SJSA1 (cell line): ENCODE data around the gene PHC2. TPM values are rescaled to one million over a fixed set of nuclear protein-coding genes. Genes with fewer than 3 reads are reported as not detected.

Source experiments
- DNase-seq, 2 experiments: peaks; one replicate each; pipeline ENCODE4 v3.0.0-alpha.2; 2015 to 2020; ENCODE audit warnings: low spot score in 2 of 2, low read depth in 1 of 2
- H3K27ac ChIP-seq: fragments of 250-450 bp; sonication (Bioruptor Pico); 2 replicates; pipeline ENCODE4 v1.5.1; 2020; ENCODE audit warnings: mild to moderate bottlenecking, moderate library complexity
- H3K27me3 ChIP-seq: fragments of 250-450 bp; sonication (Bioruptor Pico); replicated peaks from 2 replicates; pipeline ENCODE4 v1.5.1; 2020; ENCODE audit warnings: mild to moderate bottlenecking, moderate library complexity
- H3K36me3 ChIP-seq: fragments of 250-450 bp; sonication (Bioruptor Pico); 2 replicates; pipeline ENCODE4 v1.5.1; 2020; ENCODE audit warnings: mild to moderate bottlenecking
- H3K4me1 ChIP-seq: fragments of 250-450 bp; sonication (Bioruptor Pico); replicated peaks from 2 replicates; pipeline ENCODE4 v1.6.1; 2021; ENCODE audit warnings: mild to moderate bottlenecking
- H3K4me3 ChIP-seq: fragments of 250-450 bp; sonication (Bioruptor Pico); 2 replicates; pipeline ENCODE4 v1.5.1; 2020; ENCODE audit warnings: mild to moderate bottlenecking
- H3K9me3 ChIP-seq: fragments of 250-450 bp; sonication (Bioruptor Pico); replicated peaks from 2 replicates; pipeline ENCODE4 v1.5.1; 2020; ENCODE audit warnings: mild to moderate bottlenecking
- total RNA-seq: library from RNA; depleted of rRNA; stranded (reverse); fragments of >200 nt; shearing (Covaris generic); gene quantifications from 2 replicates; pipeline ENCODE4 v1.2.3, GENCODE V29; 2014; rRNA removed

Gene PHC2, protein sequence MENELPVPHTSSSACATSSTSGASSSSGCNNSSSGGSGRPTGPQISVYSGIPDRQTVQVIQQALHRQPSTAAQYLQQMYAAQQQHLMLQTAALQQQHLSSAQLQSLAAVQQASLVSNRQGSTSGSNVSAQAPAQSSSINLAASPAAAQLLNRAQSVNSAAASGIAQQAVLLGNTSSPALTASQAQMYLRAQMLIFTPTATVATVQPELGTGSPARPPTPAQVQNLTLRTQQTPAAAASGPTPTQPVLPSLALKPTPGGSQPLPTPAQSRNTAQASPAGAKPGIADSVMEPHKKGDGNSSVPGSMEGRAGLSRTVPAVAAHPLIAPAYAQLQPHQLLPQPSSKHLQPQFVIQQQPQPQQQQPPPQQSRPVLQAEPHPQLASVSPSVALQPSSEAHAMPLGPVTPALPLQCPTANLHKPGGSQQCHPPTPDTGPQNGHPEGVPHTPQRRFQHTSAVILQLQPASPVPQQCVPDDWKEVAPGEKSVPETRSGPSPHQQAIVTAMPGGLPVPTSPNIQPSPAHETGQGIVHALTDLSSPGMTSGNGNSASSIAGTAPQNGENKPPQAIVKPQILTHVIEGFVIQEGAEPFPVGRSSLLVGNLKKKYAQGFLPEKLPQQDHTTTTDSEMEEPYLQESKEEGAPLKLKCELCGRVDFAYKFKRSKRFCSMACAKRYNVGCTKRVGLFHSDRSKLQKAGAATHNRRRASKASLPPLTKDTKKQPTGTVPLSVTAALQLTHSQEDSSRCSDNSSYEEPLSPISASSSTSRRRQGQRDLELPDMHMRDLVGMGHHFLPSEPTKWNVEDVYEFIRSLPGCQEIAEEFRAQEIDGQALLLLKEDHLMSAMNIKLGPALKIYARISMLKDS
- 88.1 and 92.8 TPM in 2 replicates for total RNA-seq

DNA sequence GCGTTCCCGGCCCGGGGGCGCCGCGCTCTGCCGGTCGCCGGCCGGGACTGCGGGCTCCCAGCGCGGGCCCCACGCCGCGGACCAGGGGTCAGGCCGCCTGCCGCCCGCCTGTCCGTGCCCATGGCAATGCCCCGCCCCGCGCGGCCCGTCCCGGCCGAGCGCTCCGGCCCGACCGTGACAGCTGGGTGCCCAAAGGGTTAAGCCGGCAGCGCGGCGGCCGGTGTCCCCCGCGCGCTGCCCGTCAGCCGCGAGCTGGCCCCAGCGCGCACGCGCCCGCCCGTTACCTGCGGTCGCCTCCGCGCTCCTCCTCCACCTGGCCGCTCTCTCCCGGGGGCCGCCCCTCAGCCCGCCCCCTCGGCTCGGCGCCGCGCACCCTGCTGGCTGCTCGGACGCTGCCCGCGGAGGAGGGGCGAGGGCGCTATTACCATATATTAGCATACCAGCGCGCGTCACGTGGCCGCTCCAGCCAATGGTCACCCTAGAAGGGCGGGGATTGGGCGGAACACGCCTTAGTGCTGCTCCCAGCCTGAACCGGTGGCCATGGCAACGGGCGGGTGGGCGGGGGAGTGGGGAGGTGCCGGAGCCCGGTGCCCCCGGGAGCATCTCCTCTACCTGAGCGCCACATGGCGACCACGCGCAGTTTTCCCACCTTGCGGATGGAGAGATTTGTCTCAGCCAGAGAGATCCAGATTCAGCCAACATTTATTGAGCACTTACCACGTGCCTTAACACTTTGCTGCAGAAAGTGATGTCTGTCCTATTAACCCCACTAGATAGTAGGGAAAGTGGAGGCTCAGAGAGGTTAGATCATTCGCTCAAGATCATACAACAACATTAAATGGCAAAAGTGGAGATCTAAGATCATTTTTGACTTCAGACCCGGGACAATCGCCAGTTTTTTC, at the start of gene PHC2:
Gene PHC2, minus strand, starts transcription at position 404 of the 902 bp plus-strand sequence. CDS start 55,556 bp downstream, outside the sequence.
- peak within 1 kb of the TSS; percentile 97 for H3K4me3 ChIP-seq
- peaks cover 42% of the 10 kb centered on the region for H3K4me1 ChIP-seq
- peak; percentile 88 to 98 for DNase-seq
- 0 out of 2 replicates have a peak within 1 kb of the TSS, but pooled peaks have one; percentile 13 for H3K27ac ChIP-seq
- H3K9me3 ChIP-seq = peaks cover 3% of the 10 kb centered on the region; the same call in 1 of the 2 replicates
- no peaks in the 10 kb centered on the region for H3K27me3 ChIP-seq
- peaks cover 6% of the 10 kb centered on the region; the same call in 1 of the 2 replicates for H3K36me3 ChIP-seq

GRCh38 chr1:33477451-33477850, 46.6 kb upstream of the PHC2 start:
- peaks cover 18% of the 10 kb centered on the region for H3K36me3 ChIP-seq
- H3K9me3 ChIP-seq = no peaks in the 10 kb centered on the region
- no peaks in the 10 kb centered on the region for H3K27me3 ChIP-seq
- H3K27ac ChIP-seq = no peak overlapping the region
- no peak overlapping the region for H3K4me3 ChIP-seq
- no peak for DNase-seq
- peaks cover 6% of the 10 kb centered on the region; the same call in 1 of the 2 replicates for H3K4me1 ChIP-seq

DNA sequence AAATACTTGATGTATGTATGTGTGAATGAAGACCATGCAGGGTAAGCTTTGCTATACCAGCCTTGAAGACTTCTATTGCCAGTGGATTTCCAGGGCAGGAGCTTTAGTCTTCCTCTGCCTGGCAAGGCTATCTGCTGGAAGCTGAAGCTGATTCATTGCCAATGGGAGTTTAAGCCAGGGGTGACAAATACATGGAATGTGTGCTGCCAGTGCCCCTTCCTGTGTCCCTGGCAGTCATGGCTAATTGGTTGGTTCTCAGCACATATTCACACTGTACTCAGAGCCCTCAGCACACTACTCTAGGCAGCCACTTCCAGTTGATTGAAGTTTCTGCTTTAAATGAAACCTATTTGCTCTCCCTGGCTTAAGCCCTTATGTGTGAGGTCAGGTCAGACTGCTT, 43.0 kb upstream of the PHC2 start:
- Histone ChIP-seq H3K27me3 (no peaks in the 10 kb centered on the region), H3K4me3 (no peak overlapping the region), H3K27ac (no peak overlapping the region), H3K4me1 (peaks cover 16% of the 10 kb centered on the region), H3K9me3 (no peaks in the 10 kb centered on the region), H3K36me3 (no peaks in the 10 kb centered on the region; the same call in 1 of the 2 replicates)
- DNase-seq = no peak

DNA sequence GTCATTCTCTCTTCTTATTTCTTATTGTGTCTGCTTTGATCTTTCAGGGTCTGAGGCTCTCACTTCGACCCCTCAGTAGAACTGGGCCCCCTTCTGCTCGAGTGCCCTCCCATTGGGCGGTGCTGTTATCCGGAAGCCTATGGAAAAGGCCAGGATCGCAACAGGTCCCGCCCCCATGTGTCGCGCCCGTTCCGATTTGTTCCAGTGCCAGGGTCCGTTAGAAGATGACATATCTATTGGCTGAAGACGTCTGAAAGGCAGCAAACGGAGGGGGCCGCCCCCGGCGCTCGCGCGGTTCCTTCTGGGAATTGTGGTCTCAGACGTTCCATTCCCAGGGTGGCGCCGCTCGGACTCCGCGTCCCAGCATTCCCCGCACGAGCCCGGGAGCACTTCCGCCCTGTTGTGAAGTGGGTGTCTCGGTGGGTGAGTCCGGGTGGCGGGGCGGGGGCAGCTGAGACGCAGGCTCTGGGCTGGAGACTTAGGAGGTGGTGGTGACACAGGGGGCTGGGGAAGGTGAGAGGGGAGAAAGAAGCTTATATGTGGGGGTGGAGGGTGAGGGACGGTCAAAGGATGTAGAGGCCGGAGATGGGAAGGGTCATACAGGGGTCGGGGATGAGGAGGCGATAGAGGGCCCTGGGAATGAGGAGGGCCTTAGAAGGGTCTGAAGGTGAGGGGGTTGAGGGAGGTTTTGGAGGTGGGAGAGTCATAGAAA, 41.5 kb upstream of the PHC2 start, which contains the start of gene ZSCAN20:
Gene ZSCAN20, plus strand, starts transcription at position 377 of the 712 bp plus-strand sequence. CDS start 6,644 bp downstream, outside the sequence.
- no peaks in the 10 kb centered on the region; the same call in 1 of the 2 replicates for H3K36me3 ChIP-seq
- peaks cover 21% of the 10 kb centered on the region for H3K4me1 ChIP-seq
- DNase-seq = peak; percentile 97 to 99
- no peaks in the 10 kb centered on the region for H3K9me3 ChIP-seq
- H3K27me3 ChIP-seq = no peaks in the 10 kb centered on the region
- peak within 1 kb of the TSS; percentile 60 for H3K27ac ChIP-seq
- peak within 1 kb of the TSS; percentile 48 for H3K4me3 ChIP-seq

GRCh38 chr1:33471416-33471815, 40.5 kb upstream of the PHC2 start:
- no peak overlapping the region for H3K27ac ChIP-seq
- peaks cover 21% of the 10 kb centered on the region for H3K4me1 ChIP-seq
- no peaks in the 10 kb centered on the region for H3K27me3 ChIP-seq
- H3K9me3 ChIP-seq = no peaks in the 10 kb centered on the region
- no peaks in the 10 kb centered on the region; the same call in 1 of the 2 replicates for H3K36me3 ChIP-seq
- DNase-seq = no peak
- H3K4me3 ChIP-seq = no peak overlapping the region

DNA sequence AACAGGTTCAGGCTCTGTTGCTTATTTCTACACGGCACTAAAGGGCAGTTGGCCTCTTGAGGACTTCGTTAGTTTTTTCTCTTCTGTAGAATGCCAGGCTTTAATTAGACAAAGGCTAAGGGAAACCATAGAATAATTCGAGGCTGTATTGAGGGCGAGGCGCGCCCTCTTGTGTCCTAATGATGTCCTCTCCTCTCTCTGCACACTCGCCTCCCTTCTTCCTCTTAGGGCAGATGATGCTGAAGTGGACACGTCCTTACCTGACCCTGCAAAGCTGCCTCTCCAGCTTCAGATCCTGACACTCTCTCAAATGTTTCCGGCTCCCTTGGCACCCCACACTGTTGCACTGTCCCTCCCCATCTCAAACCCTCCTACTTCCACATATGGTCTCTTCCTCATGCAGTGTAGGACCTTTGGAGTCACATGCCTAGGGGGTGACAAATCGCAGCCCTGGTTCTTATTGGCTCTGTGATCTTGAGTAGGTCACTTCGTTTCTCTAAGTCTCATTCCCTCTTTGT, 39.7 kb upstream of the PHC2 start:
- no peaks in the 10 kb centered on the region; the same call in 1 of the 2 replicates for H3K36me3 ChIP-seq
- no peak overlapping the region for H3K4me3 ChIP-seq
- no peaks in the 10 kb centered on the region for H3K27me3 ChIP-seq
- DNase-seq = peak; percentile 70 to 83
- no peak overlapping the region for H3K27ac ChIP-seq
- no peaks in the 10 kb centered on the region for H3K9me3 ChIP-seq
- peaks cover 21% of the 10 kb centered on the region for H3K4me1 ChIP-seq

- DNase-seq = no peak
- Histone ChIP-seq H3K36me3 (no peaks in the 10 kb centered on the region; the same call in 1 of the 2 replicates), H3K9me3 (no peaks in the 10 kb centered on the region), H3K4me3 (no peak overlapping the region), H3K4me1 (peaks cover 21% of the 10 kb centered on the region), H3K27me3 (no peaks in the 10 kb centered on the region), H3K27ac (no peak overlapping the region)
These were observed 38.8 kb upstream of the PHC2 start for GRCh38 chr1:33469691-33470090.

DNA sequence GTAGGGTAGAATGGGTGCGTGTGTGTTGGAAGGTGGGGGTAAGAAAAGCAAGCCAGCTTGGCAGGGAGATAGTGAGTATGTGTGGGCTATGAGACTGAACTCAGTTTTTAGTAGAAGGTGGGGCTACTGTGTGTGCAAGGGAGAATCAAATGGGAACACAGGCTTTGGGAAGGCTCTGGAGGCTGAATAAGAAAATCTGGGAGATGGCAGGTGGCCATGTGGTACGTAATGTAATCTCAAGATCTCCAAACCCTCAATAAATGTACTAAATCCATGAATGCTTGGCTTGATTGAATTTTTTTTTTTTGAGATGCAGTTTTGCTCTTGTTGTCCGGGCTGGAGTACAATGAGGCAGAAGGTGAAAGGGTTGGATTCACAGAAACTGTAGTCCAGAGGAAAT, 38.1 kb upstream of the PHC2 start:
- no peaks in the 10 kb centered on the region for H3K27me3 ChIP-seq
- no peak overlapping the region for H3K4me3 ChIP-seq
- peaks cover 21% of the 10 kb centered on the region for H3K4me1 ChIP-seq
- no peaks in the 10 kb centered on the region for H3K9me3 ChIP-seq
- no peak for DNase-seq
- no peaks in the 10 kb centered on the region; the same call in 1 of the 2 replicates for H3K36me3 ChIP-seq
- H3K27ac ChIP-seq = no peak overlapping the region

DNA sequence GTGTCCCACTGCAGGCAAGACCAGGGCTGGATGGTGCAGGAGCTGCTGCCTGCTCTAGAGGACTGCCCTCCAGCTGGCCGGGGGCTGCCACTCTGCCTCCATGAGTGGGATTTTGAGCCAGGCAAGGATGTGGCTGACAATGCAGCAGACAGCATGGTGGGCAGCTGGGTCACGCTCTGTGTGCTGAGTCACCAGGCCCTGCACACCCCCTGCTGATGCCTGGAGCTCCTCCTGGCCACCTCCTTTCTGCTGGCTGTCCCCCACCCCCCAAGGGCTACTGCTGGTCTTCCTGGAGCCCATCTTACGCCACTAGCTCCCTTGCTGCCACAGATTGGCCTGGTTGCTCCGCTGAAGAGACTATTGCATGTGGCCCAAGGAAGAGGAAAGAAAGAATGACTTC, 37.6 kb upstream of the PHC2 start:
- Histone ChIP-seq H3K4me1 (peaks cover 21% of the 10 kb centered on the region), H3K4me3 (no peak overlapping the region), H3K27ac (no peak overlapping the region), H3K9me3 (no peaks in the 10 kb centered on the region), H3K27me3 (no peaks in the 10 kb centered on the region), H3K36me3 (no peaks in the 10 kb centered on the region; the same call in 1 of the 2 replicates)
- peak in 1 of 2 experiments; percentile 10 for DNase-seq

DNA sequence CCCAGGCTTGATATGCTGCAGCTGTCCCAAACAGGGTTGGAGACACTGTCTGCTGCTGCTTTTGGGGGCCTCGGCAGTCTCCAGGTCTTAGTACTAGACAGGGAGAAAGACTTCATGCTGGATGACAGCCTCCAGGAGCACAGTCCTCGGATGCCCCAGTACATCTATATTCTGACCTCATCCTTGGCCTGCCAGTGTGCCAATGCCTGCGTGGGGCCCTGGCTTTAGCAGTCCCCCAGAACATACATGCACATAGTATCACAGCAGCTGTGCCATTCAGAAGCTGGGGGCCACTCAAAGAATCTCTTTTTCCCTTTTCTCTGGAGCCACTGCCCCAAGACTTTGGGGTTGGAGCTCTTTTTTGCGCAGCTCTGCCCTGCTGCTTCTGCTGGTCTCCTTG, 37.1 kb upstream of the PHC2 start:
- Histone ChIP-seq H3K27me3 (no peaks in the 10 kb centered on the region), H3K4me1 (peaks cover 17% of the 10 kb centered on the region), H3K9me3 (no peaks in the 10 kb centered on the region), H3K36me3 (no peaks in the 10 kb centered on the region; the same call in 1 of the 2 replicates), H3K4me3 (no peak overlapping the region), H3K27ac (no peak overlapping the region)
- no peak for DNase-seq

- Histone ChIP-seq H3K9me3 (no peaks in the 10 kb centered on the region), H3K4me1 (peaks cover 10% of the 10 kb centered on the region), H3K36me3 (no peaks in the 10 kb centered on the region), H3K27me3 (no peaks in the 10 kb centered on the region), H3K27ac (no peak overlapping the region), H3K4me3 (no peak overlapping the region)
- no peak for DNase-seq
These were observed 35.3 kb upstream of the PHC2 start for GRCh38 chr1:33466159-33466558.

- Histone ChIP-seq H3K36me3 (no peaks in the 10 kb centered on the region), H3K4me1 (peaks cover 5% of the 10 kb centered on the region; the same call in 1 of the 2 replicates), H3K9me3 (no peaks in the 10 kb centered on the region), H3K27ac (no peak overlapping the region), H3K4me3 (no peak overlapping the region), H3K27me3 (no peaks in the 10 kb centered on the region)
- DNase-seq = no peak
These were observed 34.4 kb upstream of the PHC2 start for GRCh38 chr1:33465316-33465715.
